HepG2 (cell line): ENCODE data around the gene OTUB2. TPM values are rescaled to one million over a fixed set of nuclear protein-coding genes. Genes with fewer than 3 reads are reported as not detected.

Experiments
- ATAC-seq: fragments of 200-7000 bp; cut with Tn5 transposase; 3 replicates; pipeline ENCODE4 v1.9.1; 2020; ENCODE audit warnings: mild to moderate bottlenecking, moderate library complexity
- BruUV-seq: library from RNA; stranded (reverse); fragments of 400-500 nt; replicated peaks from 2 replicates; lab custom pipeline; 2021; lab: Mats Ljungman, UMichigan
- CTCF ChIA-PET: fragments of 300-600 bp; formaldehyde crosslinking; extraction: SDS; loops from one replicate; lab custom pipeline; 2021; ENCODE audit warnings: low total read pairs, inconsistent platforms, low intra/inter-chr PET ratio; lab: Yijun Ruan, JAX
- POLR2A ChIA-PET: fragments of 350-600 bp; sonication (Branson Sonifier 250); formaldehyde crosslinking; loops from one replicate; lab custom pipeline; 2020; ENCODE audit warnings: antibody characterized with exemption, inconsistent platforms; lab: Yijun Ruan, JAX
- DNase-seq: peaks from one replicate; pipeline ENCODE4 v3.0.0-alpha.2; 2015; ENCODE audit warnings: low spot score
- FAIRE-seq: peaks from 3 replicates; lab custom pipeline; 2011; peaks lifted over from hg19 to GRCh38; lab: Jason Lieb, UNC
- H2AFZ ChIP-seq: one replicate; pipeline ENCODE4 v1.6.1; 2011; ENCODE audit warnings: low read length, inconsistent platforms
- H3K27ac ChIP-seq: fragments of 300-600 bp; 3 replicates; pipeline ENCODE4 v1.8.0; 2011; ENCODE audit warnings: mixed run types, mild to moderate bottlenecking, mixed read lengths, low read length, inconsistent platforms; ENCODE audit not compliant: insufficient read depth; ENCODE audit errors: extremely low read length
- H3K27me3 ChIP-seq, 2 experiments: fragments of 200-600 bp in 1 of 2; 2 replicates in 1 of 2; 3 replicates in 1 of 2; pipeline versions ENCODE4 v1.6.0 to v1.8.0; 2011; ENCODE audit warnings: low read length in 2 of 2, mild to moderate bottlenecking in 2 of 2, moderate library complexity in 2 of 2, inconsistent platforms in 1 of 2; ENCODE audit not compliant: insufficient read depth in 2 of 2, control insufficient read depth in 1 of 2
- H3K36me3 ChIP-seq, 2 experiments: fragments of 200-600 bp in 1 of 2; replicated peaks in 1 of 2; 2 replicates in 1 of 2; 3 replicates in 1 of 2; pipeline versions ENCODE4 v1.5.1 to v1.8.0; 2011; ENCODE audit warnings: low read length in 2 of 2, inconsistent platforms in 1 of 2; ENCODE audit not compliant: insufficient read depth in 2 of 2, control insufficient read depth in 1 of 2
- H3K4me1 ChIP-seq: 2 replicates; pipeline ENCODE4 v1.5.1; 2012; ENCODE audit warnings: low read length, inconsistent platforms; ENCODE audit not compliant: insufficient read depth
- H3K4me2 ChIP-seq: 2 replicates; pipeline ENCODE4 v1.6.0; 2011; ENCODE audit warnings: low read depth, low read length, inconsistent platforms
- H3K4me3 ChIP-seq, 3 experiments: fragments of 200-600 bp in 1 of 3; sonication (generic), shearing (Covaris generic) in 1 of 3; replicated peaks in 1 of 3; 2 replicates each; pipeline ENCODE4 v1.5.1; 2011 to 2016; ENCODE audit warnings: low read length in 3 of 3, inconsistent platforms in 2 of 3, low read depth in 2 of 3, mild to moderate bottlenecking in 2 of 3, control low read depth in 1 of 3, mixed read lengths in 1 of 3; ENCODE audit not compliant: insufficient read depth in 1 of 3
- H3K79me2 ChIP-seq: one replicate; pipeline ENCODE4 v1.6.1; 2011; ENCODE audit warnings: low read length, inconsistent platforms; ENCODE audit not compliant: insufficient read depth
- H3K9ac ChIP-seq: 2 replicates; pipeline ENCODE4 v1.6.0; 2011; ENCODE audit warnings: mild to moderate bottlenecking, low read depth, low read length, inconsistent platforms; ENCODE audit not compliant: insufficient read depth
- H3K9me3 ChIP-seq: 2 replicates; pipeline ENCODE4 v1.5.1; 2012; ENCODE audit warnings: mild to moderate bottlenecking, low read length
- H4K20me1 ChIP-seq: 2 replicates; pipeline ENCODE4 v1.6.0; 2011; ENCODE audit warnings: inconsistent platforms, mild to moderate bottlenecking, low read length, moderate library complexity; ENCODE audit not compliant: insufficient read depth
- KDM1A ChIP-seq: IDR thresholded peaks from 2 replicates; pipeline ENCODE4 v1.6.1; 2016; ENCODE audit warnings: missing compliant biosample characterization
- SAP130 ChIP-seq: IDR thresholded peaks from 2 replicates; pipeline ENCODE4 v1.6.1; 2016; ENCODE audit warnings: low read depth
- ZMYM2 ChIP-seq: sonication (generic); formaldehyde crosslinking; IDR thresholded peaks from 2 replicates; pipeline ENCODE4 v1.8.0; 2022; ENCODE audit warnings: mild to moderate bottlenecking, missing genetic modification reagents
- ZNF607 ChIP-seq: sonication (generic); formaldehyde crosslinking; IDR thresholded peaks from 2 replicates; pipeline ENCODE4 v1.5.1; 2020; ENCODE audit warnings: missing genetic modification reagents, mild to moderate bottlenecking, borderline replicate concordance
- WGBS: methylation state at CpG from one replicate; pipeline ENCODE4 v1.1.6; 2017; ENCODE audit warnings: low lambda C conversion rate; 5-methylcytosine and 5-hydroxymethylcytosine counted together
- in situ Hi-C: cut with HindIII; loops from 2 replicates; pipeline ENCODE4 v1.10.0; 2017; ENCODE audit warnings: low pct_unique_long_range_greater_than_20kb; ENCODE audit not compliant: extremely low pct_ligation_motif_present
- intact Hi-C: fragments of 100-400 bp; cut with micrococcal nuclease; formaldehyde crosslinking; loops from one replicate; pipeline ENCODE4 v1.10.0; 2022; ENCODE audit not compliant: unreplicated experiment
- polyA plus RNA-seq, 8 experiments: library from polyadenylated mRNA; depleted of rRNA in 3 of 8; stranded (reverse) in 7 of 8; unstranded in 1 of 8; fragments of >200 nt; fragmentation: Illumina TruSeq in 4 of 8; extraction: Trizol in 4 of 8; gene quantifications; 2 replicates each; pipeline versions ENCODE4 v1.2.1 to v1.2.3, GENCODE V29; 2011 to 2016; ENCODE audit warnings: low read depth in 4 of 8, missing spikeins in 1 of 8, mixed read lengths in 1 of 8; ENCODE audit not compliant: insufficient read depth in 1 of 8
- total RNA-seq, 5 experiments: library from RNA; depleted of rRNA; stranded (reverse); fragments of >200 nt; fragmentation: Illumina TruSeq; extraction: Trizol; gene quantifications; 2 replicates each; pipeline ENCODE4 v1.2.3, GENCODE V29; 2016; ENCODE audit warnings: low read depth in 1 of 5
- TF ChIP-seq, protein P1 (sequence below): sonication (generic); formaldehyde crosslinking; IDR thresholded peaks from 2 replicates; pipeline ENCODE4 v1.5.1; 2020; ENCODE audit warnings: mild to moderate bottlenecking, missing genetic modification reagents

OTUB2 gene
- total and polyA plus RNA-seq, 2 of the 13 experiments (the other 11 are each of a cell fraction or from before 2014, with no cell fraction given) = 2.2 to 2.4 TPM

DNA sequence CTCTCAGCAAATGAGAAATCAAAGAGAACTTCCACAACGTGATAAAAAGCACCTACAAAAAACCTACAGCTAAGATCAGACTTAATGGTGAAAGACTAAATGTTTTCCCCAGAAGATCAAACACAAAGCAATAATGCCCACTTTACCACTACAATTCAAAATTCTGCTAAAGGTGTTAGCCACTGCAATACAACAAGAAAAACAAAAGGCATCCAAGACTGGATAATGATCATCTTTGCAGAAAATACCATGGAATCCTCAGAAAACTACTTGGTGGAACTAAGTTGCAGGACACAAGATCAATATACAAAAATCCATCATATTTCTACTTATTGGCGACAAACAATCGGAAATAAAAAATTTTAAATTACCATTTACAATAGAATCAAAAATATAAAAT, 48.4 kb downstream of the OTUB2 start:
- Histone ChIP-seq H4K20me1 (peaks cover 36% of the 10 kb centered on the region), H3K36me3 (peaks cover 3 to 22% of the 10 kb centered on the region in 2 experiments; a peak in 3 of 5 replicates), H3K4me3 (no peak overlapping the region), H2AFZ (no peak overlapping the region), H3K27ac (no peak overlapping the region), H3K79me2 (peaks cover 92% of the 10 kb centered on the region), H3K4me2 (no peak overlapping the region), H3K9ac (no peak overlapping the region), H3K4me1 (peaks cover 44% of the 10 kb centered on the region), H3K9me3 (peaks cover 29% of the 10 kb centered on the region), H3K27me3 (no peaks in the 10 kb centered on the region)
- no peak for ATAC-seq
- no TSS peak for BruUV-seq
- WGBS = 96% methylated on average over 3 of the region's 3 CpGs
- ChIA-PET CTCF (no interaction called here), POLR2A (no interaction called here)
- FAIRE-seq = no peak
- TF ChIP-seq, protein P1, sequence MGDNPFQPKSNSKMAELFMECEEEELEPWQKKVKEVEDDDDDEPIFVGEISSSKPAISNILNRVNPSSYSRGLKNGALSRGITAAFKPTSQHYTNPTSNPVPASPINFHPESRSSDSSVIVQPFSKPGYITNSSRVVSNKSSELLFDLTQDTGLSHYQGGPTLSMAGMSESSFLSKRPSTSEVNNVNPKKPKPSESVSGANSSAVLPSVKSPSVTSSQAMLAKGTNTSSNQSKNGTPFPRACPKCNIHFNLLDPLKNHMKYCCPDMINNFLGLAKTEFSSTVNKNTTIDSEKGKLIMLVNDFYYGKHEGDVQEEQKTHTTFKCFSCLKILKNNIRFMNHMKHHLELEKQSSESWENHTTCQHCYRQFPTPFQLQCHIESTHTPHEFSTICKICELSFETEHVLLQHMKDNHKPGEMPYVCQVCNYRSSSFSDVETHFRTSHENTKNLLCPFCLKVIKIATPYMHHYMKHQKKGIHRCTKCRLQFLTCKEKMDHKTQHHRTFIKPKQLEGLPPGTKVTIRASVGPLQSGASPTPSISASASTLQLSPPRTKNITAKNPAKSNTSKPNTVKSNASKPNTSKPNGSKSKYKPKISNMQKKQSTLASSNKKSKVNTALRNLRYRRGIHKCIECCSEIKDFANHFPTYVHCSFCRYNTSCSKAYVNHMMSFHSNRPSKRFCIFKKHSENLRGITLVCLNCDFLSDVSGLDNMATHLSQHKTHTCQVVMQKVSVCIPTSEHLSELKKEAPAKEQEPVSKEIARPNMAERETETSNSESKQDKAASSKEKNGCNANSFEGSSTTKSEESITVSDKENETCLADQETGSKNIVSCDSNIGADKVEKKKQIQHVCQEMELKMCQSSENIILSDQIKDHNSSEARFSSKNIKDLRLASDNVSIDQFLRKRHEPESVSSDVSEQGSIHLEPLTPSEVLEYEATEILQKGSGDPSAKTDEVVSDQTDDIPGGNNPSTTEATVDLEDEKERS (CRISPR knock-in tag) = peak; percentile 90
- TF ChIP-seq KDM1A (CRISPR knock-in tag) = 0 out of 2 replicates have a peak, but pooled peaks have one; percentile 64
- no peak for TF ChIP-seq ZNF607 (CRISPR knock-in tag)
- TF ChIP-seq ZMYM2 = 0 out of 2 replicates have a peak, but pooled peaks have one; percentile 50
- no peak for DNase-seq
- intact Hi-C loops (no loop called here), in situ Hi-C loops (no loop called here)

- TF ChIP-seq SAP130 (CRISPR knock-in tag) = no peak
- H3K36me3 ChIP-seq = peaks cover 3 to 22% of the 10 kb centered on the region in 2 experiments; a peak in 3 of 5 replicates
These were observed 48.9 kb downstream of the OTUB2 start for GRCh38 chr14:94075008-94075407.

More at GRCh38 chr14:94075008-94075407, 48.9 kb downstream of the OTUB2 start:
- no TSS peak for BruUV-seq
- Histone ChIP-seq H3K9ac (no peak overlapping the region), H2AFZ (no peak overlapping the region), H3K9me3 (peaks cover 24% of the 10 kb centered on the region), H3K4me3 (no peak overlapping the region), H3K4me2 (no peak overlapping the region), H3K27ac (no peak overlapping the region), H4K20me1 (peaks cover 38% of the 10 kb centered on the region), H3K4me1 (peaks cover 49% of the 10 kb centered on the region), H3K79me2 (peaks cover 92% of the 10 kb centered on the region), H3K27me3 (no peaks in the 10 kb centered on the region)
- ChIA-PET POLR2A (no interaction called here), CTCF (no interaction called here)
- in situ Hi-C loops = no loop called here
- intact Hi-C loops = no loop called here
- ATAC-seq = no peak
- 94% methylated on average over 2 of the region's 2 CpGs for WGBS
- DNase-seq = no peak
- no peak for FAIRE-seq
